ENCODE results near the gene KCNH6.

DNA sequence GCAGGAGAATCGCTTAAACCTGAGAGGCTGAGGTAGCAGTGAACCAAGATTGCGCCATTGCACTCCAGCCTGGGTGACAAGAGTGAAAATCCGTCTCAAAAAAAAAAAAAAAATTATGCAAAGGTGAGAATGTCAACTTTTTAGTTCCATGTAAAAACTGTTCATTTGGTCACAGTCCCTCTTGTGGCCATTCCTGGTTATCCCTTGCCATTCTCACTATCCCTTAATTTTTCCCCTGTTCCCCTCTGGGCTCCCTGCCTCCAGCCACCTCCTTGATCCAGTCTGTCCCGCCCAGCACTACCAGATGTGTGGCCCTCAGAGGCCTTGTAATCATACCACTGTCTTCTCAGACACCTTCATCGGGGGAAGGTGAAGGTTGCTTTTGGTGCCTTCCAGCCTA, 50.5 kb downstream of the KCNH6 start:
- TF ChIP-seq, protein P1, sequence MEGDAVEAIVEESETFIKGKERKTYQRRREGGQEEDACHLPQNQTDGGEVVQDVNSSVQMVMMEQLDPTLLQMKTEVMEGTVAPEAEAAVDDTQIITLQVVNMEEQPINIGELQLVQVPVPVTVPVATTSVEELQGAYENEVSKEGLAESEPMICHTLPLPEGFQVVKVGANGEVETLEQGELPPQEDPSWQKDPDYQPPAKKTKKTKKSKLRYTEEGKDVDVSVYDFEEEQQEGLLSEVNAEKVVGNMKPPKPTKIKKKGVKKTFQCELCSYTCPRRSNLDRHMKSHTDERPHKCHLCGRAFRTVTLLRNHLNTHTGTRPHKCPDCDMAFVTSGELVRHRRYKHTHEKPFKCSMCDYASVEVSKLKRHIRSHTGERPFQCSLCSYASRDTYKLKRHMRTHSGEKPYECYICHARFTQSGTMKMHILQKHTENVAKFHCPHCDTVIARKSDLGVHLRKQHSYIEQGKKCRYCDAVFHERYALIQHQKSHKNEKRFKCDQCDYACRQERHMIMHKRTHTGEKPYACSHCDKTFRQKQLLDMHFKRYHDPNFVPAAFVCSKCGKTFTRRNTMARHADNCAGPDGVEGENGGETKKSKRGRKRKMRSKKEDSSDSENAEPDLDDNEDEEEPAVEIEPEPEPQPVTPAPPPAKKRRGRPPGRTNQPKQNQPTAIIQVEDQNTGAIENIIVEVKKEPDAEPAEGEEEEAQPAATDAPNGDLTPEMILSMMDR (IDR thresholded peaks at IDR 0.05) = peak; percentile 19 to 37 (median 23)
- TF ChIP-seq POLR2A (IDR thresholded peaks at IDR 0.05) = no peak
